ENCODE data around the gene TSPAN32.

- TF ChIP-seq POLR2A (IDR thresholded peaks at IDR 0.05; ENCODE audit: low read depth, low read length), result no peak
- no peak for TF ChIP-seq POLR2AphosphoS5 (IDR thresholded peaks at IDR 0.05; ENCODE audit: low read depth, low read length)
Measured at GRCh38 chr11:2352420-2352819, 50.6 kb downstream of the TSPAN32 start.

Measured in GM12892 (cell line).